NOMO-1 treated with dmso at 0.1 percent for 144 hours (cell line): ENCODE measurements around the gene P2RX3.

ENCODE experiments used
- DNase-seq: peaks from one replicate; lab custom pipeline; 2025; ENCODE audit not compliant: unreplicated experiment; lab: John Stamatoyannopoulos, UW

The P2RX3 gene

DNA sequence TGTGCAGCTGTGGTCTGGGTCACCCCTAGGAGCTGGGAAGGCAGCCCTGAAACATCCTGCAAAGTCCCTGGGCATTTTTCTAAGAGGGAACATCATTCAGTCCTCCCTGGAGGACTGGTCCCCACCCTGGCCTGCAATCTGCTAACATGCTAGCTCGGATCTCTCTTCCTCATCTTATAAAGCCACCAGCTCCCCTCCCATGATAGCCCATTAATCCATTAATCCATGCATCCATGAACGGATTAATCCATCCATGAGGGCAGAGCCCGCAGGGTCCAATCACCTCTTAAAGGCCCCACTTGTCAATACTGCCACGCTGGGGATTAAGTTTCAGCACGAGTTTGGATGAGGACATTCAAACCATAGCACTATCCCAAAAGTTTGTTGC is 30.7 kb downstream of the P2RX3 start:
- DNase-seq: no peak

DNA sequence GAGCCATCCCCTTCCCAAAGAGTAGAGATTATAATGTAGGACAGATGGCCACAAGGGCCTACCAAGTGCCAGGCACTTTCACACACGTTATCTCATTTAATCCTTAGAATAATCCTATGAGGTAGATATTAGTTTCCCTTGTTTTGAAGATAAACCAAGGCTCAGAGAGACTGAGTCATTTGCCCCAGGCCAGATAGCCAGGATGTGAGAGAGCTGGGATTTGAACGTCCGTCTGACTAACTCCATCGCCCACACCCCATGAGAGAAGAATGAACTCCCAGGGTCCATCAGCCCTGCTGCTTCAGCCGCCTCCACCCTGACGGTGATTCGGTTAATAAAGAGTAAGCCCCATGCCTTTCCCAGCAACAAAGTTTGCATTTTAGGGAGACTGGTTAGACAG is 32.1 kb downstream of the P2RX3 start:
- DNase-seq: no peak

- no peak for DNase-seq
Measured at GRCh38 chr11:57370941-57371340, 32.8 kb downstream of the P2RX3 start.

DNA sequence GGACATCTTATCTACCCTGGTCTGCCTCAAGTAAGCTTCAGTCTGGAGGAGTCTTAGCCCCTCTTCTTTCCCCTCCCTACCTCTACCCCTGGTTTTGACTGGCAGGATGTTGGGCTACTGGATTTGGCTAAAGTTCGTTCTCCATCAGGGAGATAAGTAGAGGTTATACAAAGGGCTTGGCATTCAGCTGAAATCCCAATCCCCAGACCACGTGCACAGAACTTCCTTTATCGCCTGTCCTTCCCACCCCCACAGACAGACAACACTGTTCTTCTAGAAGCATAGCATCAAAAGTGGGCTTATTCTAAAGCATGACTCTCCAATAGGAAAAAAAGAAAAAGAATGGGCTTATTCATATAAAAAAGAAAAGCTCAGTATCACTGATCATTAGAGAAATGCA is 35.0 kb downstream of the P2RX3 start:
- no peak for DNase-seq

GRCh38 chr11:57374966-57375365 is 36.8 kb downstream of the P2RX3 start:
- no peak for DNase-seq

DNA sequence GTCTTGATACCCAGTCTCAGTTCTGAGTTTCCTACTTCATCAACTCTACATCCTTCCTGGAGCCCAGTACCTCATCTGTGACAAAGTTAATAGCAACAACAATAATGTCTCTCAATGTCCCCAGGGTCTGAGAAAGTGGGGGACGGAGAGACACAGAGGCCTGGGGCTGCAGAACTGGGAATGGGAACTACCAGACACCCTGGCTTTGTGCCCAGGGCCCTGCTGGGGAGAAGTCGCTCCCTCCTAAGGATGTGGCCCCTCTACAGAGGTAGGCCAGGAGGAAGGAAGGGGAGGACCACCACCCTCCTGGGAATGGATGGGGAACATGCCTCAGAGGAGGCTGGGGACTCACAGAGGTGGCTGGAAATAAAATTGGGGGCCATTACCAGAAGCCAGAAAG is 37.3 kb downstream of the P2RX3 start:
- no peak for DNase-seq

- DNase-seq: no peak
Measured at GRCh38 chr11:57376095-57377090, 38.2 kb downstream of the P2RX3 start.

- DNase-seq: no peak
Measured at GRCh38 chr11:57377107-57377506, 39.0 kb downstream of the P2RX3 start.

DNA sequence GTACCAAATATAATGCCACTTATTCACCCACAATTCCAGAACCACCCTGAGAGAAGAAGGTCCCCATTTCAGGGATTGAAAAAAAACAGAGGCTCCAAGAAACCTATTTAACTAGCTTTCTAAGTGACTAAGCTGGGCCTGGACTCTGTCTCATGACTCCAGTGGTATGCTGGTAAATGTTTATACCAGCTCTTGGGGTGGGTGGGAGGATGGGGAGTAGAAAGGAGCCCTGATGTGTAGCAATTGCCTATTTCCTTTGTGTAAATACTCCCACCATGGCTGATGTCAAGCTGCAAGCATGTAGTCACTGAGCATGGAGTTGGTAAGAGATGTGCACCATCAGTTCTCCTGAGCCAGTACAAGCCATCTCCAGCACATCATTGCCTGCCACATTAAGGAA is 40.0 kb downstream of the P2RX3 start:
- no peak for DNase-seq

GRCh38 chr11:57379732-57380131 is 41.6 kb downstream of the P2RX3 start:
- DNase-seq: no peak

- no peak for DNase-seq
Measured at GRCh38 chr11:57380975-57381374, 42.8 kb downstream of the P2RX3 start, which contains the start of gene PRG3. PRG3 (minus strand) TSS chr11:57381150; CDS start chr11:57380708, 442 bp downstream.

DNA sequence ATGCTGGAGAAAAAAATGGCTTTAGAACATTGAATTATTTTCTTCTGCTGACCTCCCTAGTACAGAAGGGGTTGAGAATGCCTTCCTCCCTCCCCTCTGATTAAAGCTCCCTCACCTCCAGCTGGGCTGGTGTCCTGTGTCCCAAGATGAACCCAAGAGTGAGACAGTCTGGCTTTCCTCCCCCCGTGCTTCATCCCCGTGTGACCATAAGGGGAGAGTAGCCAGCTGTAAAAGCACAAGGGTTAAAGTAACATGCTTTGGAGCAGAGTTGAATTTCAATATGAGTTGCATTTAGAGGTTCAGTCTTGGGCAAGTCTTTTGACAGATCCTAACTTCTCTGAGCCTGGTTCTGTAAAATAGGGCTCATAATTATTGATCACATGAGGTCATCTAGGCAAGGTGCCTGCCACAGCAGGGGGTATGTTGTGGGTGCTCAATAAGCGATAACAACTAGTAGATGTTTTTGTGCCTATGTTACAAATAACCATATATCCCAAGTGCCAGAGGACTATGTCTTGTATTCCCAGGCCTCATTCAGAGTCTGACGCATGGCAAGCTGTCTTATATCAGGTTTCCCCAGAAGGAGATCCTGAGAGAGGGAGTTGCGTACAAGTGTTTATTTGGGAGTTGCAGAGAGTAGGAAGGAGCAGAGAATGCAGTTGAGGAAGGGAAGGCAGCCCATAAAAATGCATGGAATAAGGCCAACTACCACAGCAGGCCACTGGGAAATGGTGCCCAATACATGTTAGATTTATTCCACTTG is 48.2 kb downstream of the P2RX3 start:
- DNase-seq: no peak

DNA sequence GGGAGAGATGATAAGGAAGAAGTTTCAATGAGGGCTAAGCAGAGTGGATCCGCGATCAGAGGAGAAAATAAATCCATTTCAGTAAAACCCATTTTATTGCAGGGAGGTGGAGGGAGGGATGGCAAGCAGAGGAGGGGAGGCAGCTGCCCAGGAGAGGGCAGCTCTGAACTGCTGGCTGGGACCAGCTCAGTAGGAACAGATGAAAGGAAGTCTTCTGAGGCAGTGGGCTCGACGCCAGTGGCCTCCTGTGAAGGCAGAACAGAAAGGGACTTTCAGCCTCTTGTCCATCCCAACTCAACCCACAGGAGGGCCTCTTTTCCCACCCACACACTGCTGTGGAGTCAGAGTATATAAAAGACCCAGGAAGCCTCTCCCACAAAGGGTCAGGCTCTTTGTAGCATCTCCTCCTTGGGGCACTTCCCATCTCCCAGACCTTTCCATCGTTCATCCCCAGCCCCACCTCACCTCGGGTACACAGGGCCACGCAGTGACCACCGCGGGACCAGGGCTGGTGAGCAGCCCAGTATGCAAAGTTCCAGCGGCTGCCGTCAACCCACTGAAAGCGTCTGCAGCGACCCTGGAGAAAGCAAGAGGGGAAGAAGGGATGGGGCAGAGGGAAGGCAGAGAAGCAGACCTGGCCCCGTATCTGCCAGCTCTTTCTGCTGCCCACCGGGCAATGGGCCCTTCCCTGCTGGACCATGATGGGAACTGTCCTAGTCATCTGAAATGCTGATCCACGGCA is 49.3 kb downstream of the P2RX3 start:
- DNase-seq: no peak

DNA sequence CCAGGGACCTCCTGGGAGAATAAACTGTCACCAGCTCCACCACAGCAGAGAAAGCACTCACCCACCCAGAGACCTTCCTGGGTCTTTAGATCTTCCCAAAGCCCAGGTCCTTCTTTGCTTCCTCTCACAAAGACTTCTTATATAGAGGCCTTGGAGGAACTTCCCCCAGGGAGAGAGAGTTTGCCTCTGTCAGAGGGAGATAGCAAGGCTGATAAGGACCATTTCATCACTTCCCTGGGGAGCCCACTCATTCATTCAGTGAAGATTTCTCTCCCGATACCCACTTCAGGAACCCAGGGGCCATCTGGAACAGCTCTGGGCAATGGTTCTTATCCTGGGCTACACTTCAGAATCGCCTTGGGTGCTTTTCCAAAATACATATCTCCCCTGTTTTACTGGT is 52.4 kb downstream of the P2RX3 start, which contains the start of gene PRG2:
PRG2 (minus strand) TSS at position 116 of the 400 bp plus-strand sequence. CDS start 706 bp downstream, outside the sequence.
- DNase-seq: no peak

DNA sequence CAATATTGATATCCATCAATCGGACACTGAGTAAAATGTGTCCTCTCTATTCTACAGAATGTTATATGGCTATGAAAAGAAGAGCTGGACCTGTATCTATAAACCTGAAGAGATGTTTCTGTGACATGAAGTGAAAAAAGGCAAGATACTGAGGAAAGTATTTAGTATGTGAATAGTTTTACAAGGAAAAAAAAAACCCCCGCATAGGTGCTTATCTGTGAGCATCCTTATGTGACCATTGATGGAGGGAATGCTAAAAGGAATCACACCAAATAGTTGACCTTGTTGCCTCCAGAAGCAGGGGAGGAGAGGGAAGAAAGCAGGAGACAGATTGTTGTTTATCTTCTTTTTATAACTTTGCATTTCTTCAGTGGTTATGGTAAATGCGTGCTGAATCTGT is 53.0 kb downstream of the P2RX3 start:
- DNase-seq: no peak

- DNase-seq: no peak
Measured at GRCh38 chr11:57391539-57391938, 53.4 kb downstream of the P2RX3 start.

GRCh38 chr11:57392066-57392762 is 54.1 kb downstream of the P2RX3 start:
- DNase-seq: no peak

DNA sequence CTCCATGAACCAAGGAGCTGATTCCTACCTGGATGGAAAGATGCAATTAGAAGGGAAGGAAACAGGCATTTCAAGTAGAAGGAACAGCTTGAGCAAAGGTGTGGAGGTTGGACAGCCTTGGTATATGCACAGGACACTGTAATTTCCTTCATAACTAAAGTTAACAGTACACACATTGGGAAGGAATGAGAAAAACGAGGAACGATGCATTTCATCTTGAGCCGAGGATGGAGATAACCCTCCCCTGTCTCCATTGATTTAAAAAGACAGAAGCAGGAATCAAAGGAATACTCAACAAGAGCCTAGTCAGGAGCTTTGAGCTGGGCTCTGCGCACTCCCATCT is 54.6 kb downstream of the P2RX3 start:
- DNase-seq: no peak

DNA sequence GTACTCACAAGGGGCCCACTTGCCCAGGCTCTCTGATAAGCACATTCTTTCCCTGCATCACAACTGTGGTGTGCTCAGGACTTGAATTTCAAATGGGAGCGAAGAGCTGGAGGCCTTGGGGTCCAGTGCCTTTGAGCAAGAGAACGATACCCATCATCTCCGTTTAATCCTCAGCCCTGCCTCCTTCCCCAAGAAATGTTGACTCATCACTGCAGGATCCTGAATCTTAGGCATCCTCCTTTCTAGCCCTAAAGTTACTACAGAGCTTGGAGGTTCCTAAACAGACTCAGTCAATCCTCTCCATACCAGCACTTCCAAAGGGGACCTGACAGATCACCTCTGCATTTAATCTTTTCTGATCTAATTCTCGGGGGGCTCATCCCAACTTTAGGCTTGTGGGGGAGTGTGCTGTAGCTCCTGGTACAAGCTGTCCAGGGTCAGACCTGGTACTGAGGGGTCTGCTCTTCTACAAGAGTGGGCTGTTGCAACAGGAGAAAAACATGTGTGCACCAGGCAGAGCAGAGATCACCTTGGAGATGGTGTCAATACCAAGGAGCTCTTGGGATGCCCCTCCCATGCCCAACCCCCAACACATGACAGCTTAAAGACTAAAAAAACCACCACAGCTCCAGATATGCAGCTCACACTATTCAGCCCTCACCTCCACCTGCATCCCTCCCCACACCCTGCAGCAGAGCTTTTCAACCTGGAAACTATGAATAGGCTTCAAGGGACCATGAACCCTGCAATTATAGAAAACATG is 56.2 kb downstream of the P2RX3 start:
- DNase-seq: no peak
